H1 (cell line): ENCODE results near the gene ACTN4. TPM values are rescaled to one million over a fixed set of nuclear protein-coding genes. Genes with fewer than 3 reads are reported as not detected.
"Not testable (repeated sequence)": the region's sequence is repeated elsewhere in the genome, so short reads cannot be mapped to it uniquely, and the experiment has no call there.

Experiments
- CTCF ChIA-PET: fragments of 300-600 bp; sonication (Branson Sonifier 250); formaldehyde crosslinking; loops from one replicate; lab custom pipeline; 2021; ENCODE audit not compliant: partially characterized antibody; lab: Charles Lee
- POLR2A ChIA-PET: fragments of 300-600 bp; sonication (Branson Sonifier 250); formaldehyde crosslinking; loops from one replicate; lab custom pipeline; 2021; ENCODE audit warnings: inconsistent platforms; ENCODE audit not compliant: partially characterized antibody; lab: Charles Lee
- DNase-seq, 2 experiments: peaks; one replicate each; pipeline versions ENCODE4 v3.0.0 to v3.0.0-alpha.2; 2010 to 2022; ENCODE audit warnings: low spot score in 2 of 2, low read depth in 1 of 2, mixed read lengths in 1 of 2
- FAIRE-seq: peaks from 2 replicates; lab custom pipeline; 2011; peaks lifted over from hg19 to GRCh38; lab: Jason Lieb, UNC
- H2AFZ ChIP-seq: 2 replicates; pipeline ENCODE4 v1.8.1; 2012; ENCODE audit warnings: low read length, inconsistent platforms
- H2AK5ac ChIP-seq: 2 replicates; pipeline ENCODE4 v1.6.1; 2013; ENCODE audit warnings: low read depth, low read length
- H2BK120ac ChIP-seq: replicated peaks from 2 replicates; pipeline ENCODE3; 2013; ENCODE audit warnings: low read depth, low read length, inconsistent platforms
- H2BK12ac ChIP-seq: 2 replicates; pipeline ENCODE4 v1.6.1; 2013; ENCODE audit warnings: low read depth, low read length
- H2BK15ac ChIP-seq: 2 replicates; pipeline ENCODE4 v1.6.1; 2013; ENCODE audit warnings: low read length
- H2BK20ac ChIP-seq: 2 replicates; pipeline ENCODE4 v1.6.1; 2013; ENCODE audit warnings: low read length
- H2BK5ac ChIP-seq: 2 replicates; pipeline ENCODE4 v1.6.1; 2013; ENCODE audit warnings: low read depth, low read length
- H3K14ac ChIP-seq: 2 replicates; pipeline ENCODE4 v1.6.1; 2013; ENCODE audit warnings: inconsistent platforms; ENCODE audit not compliant: insufficient read length
- H3K18ac ChIP-seq: 2 replicates; pipeline ENCODE4 v1.6.1; 2013; ENCODE audit warnings: low read length; ENCODE audit errors: extremely low read depth
- H3K23ac ChIP-seq: 2 replicates; pipeline ENCODE4 v1.6.1; 2013; ENCODE audit warnings: inconsistent platforms; ENCODE audit not compliant: insufficient read length
- H3K23me2 ChIP-seq: 2 replicates; pipeline ENCODE4 v1.6.1; 2013; ENCODE audit warnings: low read depth, low read length
- H3K27ac ChIP-seq: 2 replicates; pipeline ENCODE4 v1.6.1; 2011; ENCODE audit warnings: low read depth, low read length, inconsistent platforms
- H3K27me3 ChIP-seq, 4 experiments: replicated peaks in 1 of 4; 1 replicate in 1 of 4; 2 replicates in 3 of 4; pipeline versions ENCODE4 v1.6.1 to v1.8.1; 2011 to 2013; ENCODE audit warnings: low read length in 3 of 4, mild to moderate bottlenecking in 3 of 4, inconsistent platforms in 2 of 4, mixed read lengths in 2 of 4, moderate library complexity in 1 of 4; ENCODE audit not compliant: control insufficient read depth in 3 of 4, insufficient read depth in 3 of 4; ENCODE audit errors: extremely low read depth in 1 of 4
- H3K36me3 ChIP-seq, 4 experiments: 2 replicates each; pipeline versions ENCODE4 v1.6.1 to v1.8.1; 2011 to 2013; ENCODE audit warnings: mild to moderate bottlenecking in 4 of 4, low read length in 3 of 4, moderate library complexity in 2 of 4, control low read depth in 1 of 4, inconsistent platforms in 1 of 4; ENCODE audit not compliant: insufficient read depth in 4 of 4, control insufficient read depth in 2 of 4
- H3K4ac ChIP-seq: replicated peaks from 2 replicates; pipeline ENCODE3; 2013; ENCODE audit warnings: low read length, low read depth, mixed read lengths, inconsistent platforms; ENCODE audit not compliant: insufficient read length
- H3K4me1 ChIP-seq, 4 experiments: replicated peaks in 1 of 4; 1 replicate in 1 of 4; 2 replicates in 3 of 4; pipeline versions ENCODE4 v1.6.1 to v1.8.1; 2011 to 2013; ENCODE audit warnings: low read length in 3 of 4, inconsistent platforms in 2 of 4, mixed read lengths in 1 of 4; ENCODE audit not compliant: insufficient read depth in 4 of 4, control insufficient read depth in 3 of 4
- H3K4me2 ChIP-seq, 2 experiments: 2 replicates each; pipeline versions ENCODE4 v1.6.1 to v1.8.1; 2011 to 2013; ENCODE audit warnings: low read depth in 2 of 2, low read length in 2 of 2, control low read depth in 1 of 2, inconsistent platforms in 1 of 2, mild to moderate bottlenecking in 1 of 2; ENCODE audit not compliant: insufficient read depth in 1 of 2
- H3K4me3 ChIP-seq, 4 experiments: fragments of 200-600, 300-600 bp in 1 of 4; sonication (generic), shearing (Covaris generic), sonication (Bioruptor Twin) in 1 of 4; 2 replicates each; pipeline versions ENCODE4 v1.5.1 to v1.8.1; 2011 to 2016; ENCODE audit warnings: low read length in 4 of 4, low read depth in 3 of 4, control low read depth in 2 of 4, inconsistent platforms in 2 of 4, mild to moderate bottlenecking in 2 of 4, mixed read lengths in 1 of 4, moderate library complexity in 1 of 4; ENCODE audit not compliant: insufficient read depth in 2 of 4; ENCODE audit errors: extremely low read depth in 1 of 4
- H3K56ac ChIP-seq: replicated peaks from 2 replicates; pipeline ENCODE3; 2013; ENCODE audit warnings: low read depth, mild to moderate bottlenecking, mixed read lengths, low read length, inconsistent platforms; ENCODE audit not compliant: insufficient read length
- H3K79me1 ChIP-seq: 2 replicates; pipeline ENCODE4 v1.6.1; 2013; ENCODE audit warnings: low read depth, low read length, control low read depth
- H3K79me2 ChIP-seq, 2 experiments: 2 replicates each; pipeline versions ENCODE4 v1.6.1 to v1.8.1; 2012 to 2013; ENCODE audit warnings: low read length in 2 of 2, mild to moderate bottlenecking in 2 of 2, inconsistent platforms in 1 of 2; ENCODE audit not compliant: insufficient read depth in 2 of 2, control insufficient read depth in 1 of 2
- H3K9ac ChIP-seq, 4 experiments: replicated peaks in 1 of 4; 1 replicate in 1 of 4; 2 replicates in 3 of 4; pipeline versions ENCODE4 v1.6.1 to v1.8.1; 2011 to 2013; ENCODE audit warnings: low read depth in 3 of 4, low read length in 3 of 4, control low read depth in 2 of 4, mild to moderate bottlenecking in 2 of 4, moderate library complexity in 2 of 4, inconsistent platforms in 1 of 4; ENCODE audit errors: extremely low read depth in 1 of 4
- H3K9me3 ChIP-seq, 2 experiments: 2 replicates each; pipeline versions ENCODE4 v1.6.1 to v1.8.1; 2012 to 2013; ENCODE audit warnings: mild to moderate bottlenecking in 2 of 2, moderate library complexity in 2 of 2, control low read depth in 1 of 2, inconsistent platforms in 1 of 2, low read depth in 1 of 2, low read length in 1 of 2, mixed read lengths in 1 of 2; ENCODE audit not compliant: insufficient read depth in 2 of 2
- H4K20me1 ChIP-seq, 2 experiments: replicated peaks in 1 of 2; 2 replicates each; pipeline versions ENCODE3 to v1.8.1; 2011 to 2013; ENCODE audit warnings: inconsistent platforms in 2 of 2, low read length in 2 of 2, mild to moderate bottlenecking in 1 of 2; ENCODE audit not compliant: insufficient read depth in 2 of 2, control insufficient read depth in 1 of 2
- H4K5ac ChIP-seq: 2 replicates; pipeline ENCODE4 v1.6.1; 2013; ENCODE audit warnings: low read length, low read depth, mixed read lengths, inconsistent platforms; ENCODE audit not compliant: insufficient read length
- H4K8ac ChIP-seq: 2 replicates; pipeline ENCODE4 v1.8.0; 2013; ENCODE audit warnings: mild to moderate bottlenecking, moderate library complexity, low read length, inconsistent platforms; ENCODE audit not compliant: insufficient read depth; ENCODE audit errors: extremely low read depth
- H4K91ac ChIP-seq: replicated peaks from 2 replicates; pipeline ENCODE3; 2013; ENCODE audit warnings: low read length, mixed read lengths, inconsistent platforms; ENCODE audit not compliant: insufficient read length
- WGBS, 2 experiments: shearing (Covaris generic) in 1 of 2; methylation state at CpG; one replicate each; pipeline versions ENCODE4 v1.1.6 to v1.1.7; 2013 to 2015; ENCODE audit warnings: low lambda C conversion rate in 2 of 2, mixed read lengths in 2 of 2, inconsistent platforms in 1 of 2, low coverage in 1 of 2, missing lambda C conversion rate in 1 of 2; ENCODE audit not compliant: insufficient replicate concordance in 2 of 2, insufficient coverage in 1 of 2, insufficient read length in 1 of 2; ENCODE audit errors: extremely low coverage in 1 of 2, missing lambda C conversion rate in 1 of 2; 5-methylcytosine and 5-hydroxymethylcytosine counted together
- polyA plus RNA-seq, 7 experiments: library from polyadenylated mRNA; depleted of rRNA in 3 of 7; stranded (reverse) in 5 of 7; unstranded in 2 of 7; fragments of >200 nt in 5 of 7; fragments of 200-250 nt in 2 of 7; gene quantifications; 1 replicate in 5 of 7; 2 replicates in 1 of 7; 4 replicates in 1 of 7; pipeline versions ENCODE4 v1.2.1 to v1.2.3, GENCODE V29; 2011 to 2013; ENCODE audit warnings: missing spikeins in 2 of 7, mixed read lengths in 2 of 7
- total RNA-seq: library from RNA; stranded (reverse); fragmentation: NEBNext Ultra II Directional; extraction: Animal tissue kit (Norgen Biotek cat#: 25700); gene quantifications from 2 replicates; pipeline ENCODE4 v1.2.1, GENCODE V29; 2021

Gene ACTN4
- total and polyA plus RNA-seq, 2 of the 8 experiments (the other 6 are each of a cell fraction or from before 2014, with no cell fraction given), result 211 to 520 TPM

- not testable (repeated sequence) for H3K36me3 ChIP-seq, H3K18ac ChIP-seq, H3K56ac ChIP-seq, H2BK5ac ChIP-seq, H3K9me3 ChIP-seq, H3K79me1 ChIP-seq, H2BK15ac ChIP-seq, H3K4me2 ChIP-seq, H3K79me2 ChIP-seq, H4K8ac ChIP-seq, H3K14ac ChIP-seq, H3K27ac ChIP-seq, H2AFZ ChIP-seq, H3K23ac ChIP-seq, H3K4ac ChIP-seq, H3K27me3 ChIP-seq, H3K23me2 ChIP-seq, DNase-seq, H2AK5ac ChIP-seq, H3K9ac ChIP-seq, H4K91ac ChIP-seq, FAIRE-seq, H2BK12ac ChIP-seq, H2BK20ac ChIP-seq, H4K20me1 ChIP-seq, H4K5ac ChIP-seq, H3K4me3 ChIP-seq, H3K4me1 ChIP-seq, H2BK120ac ChIP-seq
- CTCF ChIA-PET, result interaction anchor here (0.6 to 1.4 kb wide), 4 partner anchors 8 to 171 kb away, joined by 3 to 10 read pairs (median 5); no protein-coding TSS in a partner anchor
- WGBS, 2 experiments, result 86% methylated on average over 9 of the region's 9 CpGs; no CpG with 5 or more reads in 1 of the 2 experiments
- POLR2A ChIA-PET, result interaction anchor here (0.9 kb wide), 1 partner anchor 84 kb away, joined by 3 read pairs; no protein-coding TSS in a partner anchor
Measured at GRCh38 chr19:38761884-38762389, 114.5 kb downstream of the ACTN4 start.
